ENCODE data around the gene SPG11.

The SPG11 gene

DNA sequence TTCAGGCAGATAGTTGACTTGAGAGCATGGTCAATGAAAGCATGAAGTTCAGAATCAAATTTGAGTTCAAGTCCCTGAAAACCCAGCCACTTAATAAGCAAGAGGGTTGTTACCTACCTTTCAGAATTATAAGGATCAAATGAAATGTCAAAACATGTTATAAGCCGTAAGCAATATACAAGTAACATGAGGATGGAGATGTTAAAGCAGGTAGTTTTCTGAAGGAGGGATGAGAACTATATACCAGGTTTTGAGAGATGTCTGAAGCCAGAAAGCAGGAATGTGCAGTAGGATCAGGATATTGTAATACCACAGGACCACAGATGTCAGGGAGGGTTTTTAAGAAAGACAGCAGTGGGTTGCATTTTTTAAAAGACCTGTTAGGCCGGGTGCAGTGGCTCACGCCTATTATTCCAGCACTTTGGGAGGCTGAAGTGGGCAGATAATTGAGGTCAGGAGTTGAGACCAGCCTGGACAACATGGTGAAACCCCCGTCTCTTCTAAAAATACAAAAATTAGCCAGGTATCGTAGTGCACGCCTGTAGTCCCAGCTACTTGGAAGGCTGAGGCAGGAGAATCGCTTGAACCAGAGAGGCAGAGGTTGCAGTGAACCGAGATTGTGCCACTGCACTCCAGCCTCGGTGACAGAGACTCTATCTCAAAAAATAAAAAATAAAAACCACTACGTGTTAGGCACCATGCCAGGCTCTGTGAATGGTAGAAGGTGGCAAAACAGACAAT, 133.4 kb downstream of the SPG11 start:
- DNase-seq (ENCODE audit: low spot score) (no peak), FAIRE-seq (no peak)

DNA sequence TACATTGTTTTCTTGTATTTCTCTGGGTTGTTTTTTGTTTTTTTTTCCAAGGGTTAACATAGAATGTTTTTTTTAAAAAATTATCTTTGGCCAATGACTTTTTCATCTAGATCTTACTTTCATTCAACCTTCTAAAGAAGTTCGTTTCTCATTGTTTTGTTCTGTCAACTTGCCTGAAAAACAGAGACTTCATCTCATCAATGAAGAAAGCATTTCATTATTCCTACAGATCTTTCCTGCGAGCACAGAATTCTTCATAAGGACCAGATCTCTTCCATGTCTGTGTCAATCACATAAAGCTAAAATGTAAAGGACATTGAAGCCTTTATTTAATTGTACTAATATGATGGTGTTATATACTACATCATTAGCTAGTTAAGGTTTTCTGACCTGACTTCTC, 136.2 kb downstream of the SPG11 start:
- DNase-seq (ENCODE audit: low spot score), result no peak

DNA sequence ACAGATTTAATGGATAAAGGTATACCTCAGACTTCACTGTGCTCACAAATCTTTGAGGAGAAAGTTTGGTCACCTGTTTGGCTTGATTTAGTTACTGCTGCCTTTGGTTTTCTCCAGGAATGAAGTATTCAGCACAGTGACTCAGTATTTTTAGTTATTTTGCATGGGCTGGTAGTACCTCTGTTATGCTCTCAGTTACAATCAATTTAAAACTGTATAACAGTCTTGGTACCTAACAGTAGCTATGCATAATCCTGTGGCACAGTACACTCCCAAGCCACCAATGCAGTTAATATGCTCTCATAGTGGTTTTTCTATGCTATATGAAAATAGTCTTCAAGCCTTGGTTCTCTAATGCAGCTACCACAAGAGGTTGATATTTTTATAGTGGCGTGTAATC, 138.4 kb downstream of the SPG11 start:
- DNase-seq (ENCODE audit: low spot score) (no peak), FAIRE-seq (no peak)

More for the DNA sequence above, 136.2 kb downstream of the SPG11 start:
- no peak for FAIRE-seq

DNA sequence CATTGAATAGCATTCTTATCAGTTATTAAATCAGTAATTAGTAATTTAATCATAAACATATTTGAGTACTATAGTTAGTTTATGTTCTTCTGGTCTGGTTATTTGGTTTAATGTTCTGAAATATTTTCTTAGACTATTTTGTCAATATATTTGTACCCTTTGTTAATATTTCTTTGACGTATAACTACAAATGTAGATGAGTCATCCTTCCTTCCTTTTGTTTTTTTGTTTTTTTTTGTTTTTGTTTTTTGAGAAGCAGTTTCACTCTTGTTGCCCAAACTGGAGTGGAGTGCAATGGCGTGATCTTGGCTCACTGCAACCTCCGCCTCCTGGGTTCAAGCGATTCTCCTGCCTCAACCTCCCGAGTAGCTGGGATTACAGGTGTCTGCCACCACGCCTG, 143.9 kb downstream of the SPG11 start:
- FAIRE-seq (no peak), DNase-seq (ENCODE audit: low spot score) (no peak)

DNA sequence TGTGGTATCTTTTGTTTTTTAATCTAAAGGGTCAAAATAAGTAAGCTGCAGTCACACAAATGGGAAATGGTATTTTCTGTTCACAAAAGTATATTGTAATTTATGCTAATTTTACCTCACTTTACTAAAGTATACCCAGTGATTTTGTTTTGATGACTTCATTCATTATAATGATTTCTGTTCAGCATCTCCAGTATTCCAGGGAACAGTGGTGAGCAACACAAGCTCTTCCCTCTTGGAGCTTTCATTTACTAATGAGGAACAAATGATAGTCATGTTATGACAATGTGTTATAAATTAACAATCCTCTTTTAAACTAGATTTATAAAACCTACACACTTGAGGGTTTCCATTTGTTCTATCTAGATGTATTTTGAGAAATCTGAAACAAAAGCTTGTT, 147.0 kb downstream of the SPG11 start:
- no peak for DNase-seq (ENCODE audit: low spot score)
- no peak for FAIRE-seq

All from urothelium cell line (cell line).